ENCODE measurements around the gene C11orf21. TPM values are rescaled to one million over a fixed set of nuclear protein-coding genes. Genes with fewer than 3 reads are reported as not detected.

The C11orf21 gene
- total RNA-seq, 1 donor from 2014 or later = not detected

DNA sequence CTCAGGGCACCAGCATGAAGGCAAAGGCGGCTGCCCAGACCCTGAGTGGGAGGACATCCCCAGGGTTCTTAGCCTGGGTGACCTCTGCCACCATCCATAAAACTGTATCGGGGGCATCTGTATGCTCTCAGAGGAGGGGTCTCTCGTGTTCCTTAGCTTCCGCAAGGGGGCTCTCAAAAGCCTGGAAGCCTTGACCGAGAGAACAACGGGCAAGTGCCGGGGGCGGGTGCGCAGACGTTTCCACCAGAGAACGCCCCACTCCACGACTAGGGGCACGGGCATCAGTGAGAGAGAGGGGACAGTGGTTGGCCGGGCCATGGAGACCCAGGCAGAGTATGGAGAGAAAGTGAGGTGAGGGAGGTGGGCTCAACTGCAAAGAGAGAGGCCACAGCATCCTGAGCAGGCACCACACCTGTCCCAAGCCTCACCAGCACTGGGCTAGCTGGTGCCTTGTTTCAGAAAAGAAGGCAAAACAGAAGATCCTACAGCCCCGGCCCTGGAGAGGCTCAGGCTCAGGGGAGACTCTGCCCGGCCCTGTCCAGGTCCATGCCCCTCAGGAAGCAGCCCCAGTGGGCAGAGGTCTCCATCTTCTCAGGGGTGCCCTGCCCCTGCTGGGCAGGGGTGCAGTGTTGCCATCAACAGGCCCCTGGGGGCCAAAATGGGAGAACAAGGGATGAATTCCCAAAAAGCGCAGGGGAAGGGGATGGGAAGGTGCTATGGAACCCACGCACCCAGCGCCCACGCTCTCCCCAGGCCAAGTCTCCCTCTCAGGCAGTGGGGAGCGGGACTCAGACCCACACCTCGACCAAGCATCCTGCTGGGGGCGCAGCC lies 6.0 kb upstream of the C11orf21 start:
- no peak for DNase-seq

DNA sequence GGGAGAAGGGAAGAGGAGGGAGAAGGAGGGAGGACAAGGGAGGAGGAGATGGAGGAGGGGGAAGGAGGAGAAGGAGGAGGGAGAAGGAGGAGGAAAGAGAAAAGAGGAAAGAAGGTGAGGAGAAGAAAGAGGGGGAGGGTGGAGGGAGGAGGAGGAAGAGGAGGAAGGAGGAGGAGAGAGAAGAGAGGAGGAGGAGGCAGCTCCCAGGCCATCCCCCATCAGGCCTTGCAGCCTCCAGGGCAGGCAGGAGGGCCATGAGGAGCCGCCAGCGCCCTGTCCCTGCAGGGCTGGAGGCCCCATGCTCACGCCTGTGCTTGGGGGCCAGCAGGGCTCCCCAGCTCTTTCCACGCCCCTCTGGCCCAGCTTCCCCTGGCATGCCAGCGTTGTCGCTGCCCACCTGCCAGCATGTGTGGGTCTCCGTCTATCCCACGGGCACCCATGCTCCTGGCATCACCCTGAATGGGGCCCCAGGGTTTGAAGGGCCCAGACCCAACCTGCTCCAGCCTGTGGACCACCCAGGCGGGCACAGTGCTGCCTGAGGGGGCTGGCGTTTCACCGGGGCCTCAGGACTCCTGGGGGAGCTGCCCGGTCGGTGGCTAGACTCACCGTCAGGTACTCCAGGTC lies 5.3 kb upstream of the C11orf21 start:
- DNase-seq = no peak

DNA sequence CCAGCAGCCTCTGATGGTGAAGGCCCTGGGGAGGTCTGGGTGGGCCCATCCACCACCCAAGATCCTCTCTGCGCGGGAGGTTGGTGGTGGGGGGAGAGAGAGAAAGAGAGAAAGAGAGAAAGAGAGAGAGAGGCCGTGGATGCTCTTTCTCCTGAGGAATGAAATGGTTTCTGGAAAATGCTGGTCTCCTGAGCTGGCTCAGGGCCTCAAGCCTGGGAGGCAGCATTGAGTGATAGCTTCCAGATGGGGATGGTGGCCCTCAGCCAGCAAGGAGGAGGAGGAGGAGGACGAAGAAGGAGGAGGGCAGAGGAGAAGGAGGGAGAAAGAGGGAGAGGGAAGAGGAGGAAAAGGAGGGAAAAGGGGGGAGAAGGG lies 4.7 kb upstream of the C11orf21 start:
- DNase-seq = no peak

DNA sequence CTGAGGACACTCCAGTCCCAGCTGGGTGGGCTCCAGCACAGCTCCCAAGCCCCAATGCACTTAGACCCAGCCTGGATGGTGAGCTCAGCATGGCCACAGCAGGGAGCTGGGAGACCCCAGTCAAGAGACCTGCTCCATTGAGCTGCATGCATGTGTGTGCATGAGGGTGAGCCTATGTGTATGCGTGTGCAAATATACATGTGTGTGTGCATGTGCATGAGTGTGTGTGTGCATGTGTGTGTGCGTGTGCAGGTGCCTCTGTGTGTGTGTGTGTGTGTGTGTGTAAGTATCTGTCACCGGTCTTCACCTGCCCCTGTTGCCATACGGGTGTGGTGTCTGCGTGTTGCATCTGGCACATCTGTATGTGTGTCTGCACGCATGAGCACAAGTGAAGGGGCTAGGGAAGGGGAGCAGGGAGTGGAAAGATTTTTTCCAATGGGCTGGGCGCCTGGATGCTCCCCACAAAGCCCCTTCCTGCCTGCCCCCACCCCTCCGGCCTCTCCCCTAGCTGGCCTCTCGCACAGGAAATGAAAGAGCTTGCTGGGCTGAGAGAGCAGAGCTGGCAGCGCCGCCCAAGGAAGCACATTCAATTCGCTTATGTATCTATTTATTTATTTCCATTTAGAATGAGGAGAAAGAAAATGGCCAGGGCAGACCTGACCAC lies 4.2 kb upstream of the C11orf21 start:
- DNase-seq = peak; percentile 42

DNA sequence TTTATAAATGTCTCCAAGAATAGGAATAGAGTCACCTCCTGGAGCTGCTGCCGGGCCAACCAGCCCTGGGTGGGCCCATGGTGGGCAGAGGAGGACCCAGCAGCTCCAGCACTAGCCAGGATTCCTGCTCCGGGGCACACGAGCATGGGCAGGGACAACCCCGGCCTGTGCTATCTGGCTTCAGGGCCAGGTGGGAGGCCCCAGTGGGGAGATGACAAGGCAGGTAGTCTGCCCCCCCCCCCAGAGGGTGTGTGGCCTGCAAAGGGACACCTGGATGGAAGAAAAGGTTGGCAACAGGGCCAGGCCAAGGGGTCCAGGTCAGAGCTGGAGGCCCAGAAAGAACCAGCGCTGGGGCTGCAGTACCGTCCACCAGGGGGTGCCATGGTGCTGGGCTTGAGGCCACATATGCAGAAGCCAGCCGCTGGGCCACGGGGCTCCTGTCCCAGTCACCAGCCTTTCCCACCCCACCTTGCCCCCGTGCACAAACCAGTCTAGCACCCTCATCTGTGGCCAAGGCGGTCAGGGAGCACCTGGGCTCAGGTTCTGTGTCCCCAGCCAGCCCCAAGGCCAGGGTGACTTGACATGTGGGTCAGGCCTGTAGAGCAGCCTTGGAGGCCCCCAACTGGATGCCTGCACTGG lies 3.5 kb upstream of the C11orf21 start:
- DNase-seq = peak; percentile 82

DNA sequence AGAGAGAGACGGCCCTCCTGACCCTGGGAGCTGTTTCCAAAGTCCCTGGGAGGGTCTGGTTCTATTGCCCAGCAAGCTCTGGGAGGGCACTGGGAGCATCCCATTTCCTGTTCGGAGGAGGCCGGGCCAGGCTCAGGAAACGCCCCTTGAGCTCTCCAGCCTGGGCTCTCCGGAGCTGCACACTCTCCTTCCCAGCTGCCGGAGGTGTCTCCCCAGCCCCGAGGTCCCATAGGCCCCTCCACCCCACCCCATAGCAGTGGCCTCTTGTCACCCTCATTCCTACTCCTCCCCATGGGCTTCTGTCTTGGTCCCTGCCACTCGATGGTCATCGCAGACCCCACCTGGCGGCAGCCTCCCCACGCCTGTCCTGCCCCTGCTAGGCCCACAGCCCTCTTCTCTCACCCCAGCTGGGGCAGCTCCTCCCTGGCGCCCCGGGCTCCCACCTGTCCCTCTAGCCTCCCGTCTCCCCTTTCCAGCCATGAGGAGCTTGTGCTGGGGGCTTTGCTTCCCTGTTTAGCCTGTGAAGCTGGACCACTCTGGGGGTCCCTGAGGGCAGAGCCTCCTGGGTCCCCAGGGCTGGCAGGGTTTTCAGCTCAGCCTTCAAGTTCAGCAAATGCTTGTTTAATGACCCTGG lies 2.9 kb upstream of the C11orf21 start:
- no peak for DNase-seq

DNA sequence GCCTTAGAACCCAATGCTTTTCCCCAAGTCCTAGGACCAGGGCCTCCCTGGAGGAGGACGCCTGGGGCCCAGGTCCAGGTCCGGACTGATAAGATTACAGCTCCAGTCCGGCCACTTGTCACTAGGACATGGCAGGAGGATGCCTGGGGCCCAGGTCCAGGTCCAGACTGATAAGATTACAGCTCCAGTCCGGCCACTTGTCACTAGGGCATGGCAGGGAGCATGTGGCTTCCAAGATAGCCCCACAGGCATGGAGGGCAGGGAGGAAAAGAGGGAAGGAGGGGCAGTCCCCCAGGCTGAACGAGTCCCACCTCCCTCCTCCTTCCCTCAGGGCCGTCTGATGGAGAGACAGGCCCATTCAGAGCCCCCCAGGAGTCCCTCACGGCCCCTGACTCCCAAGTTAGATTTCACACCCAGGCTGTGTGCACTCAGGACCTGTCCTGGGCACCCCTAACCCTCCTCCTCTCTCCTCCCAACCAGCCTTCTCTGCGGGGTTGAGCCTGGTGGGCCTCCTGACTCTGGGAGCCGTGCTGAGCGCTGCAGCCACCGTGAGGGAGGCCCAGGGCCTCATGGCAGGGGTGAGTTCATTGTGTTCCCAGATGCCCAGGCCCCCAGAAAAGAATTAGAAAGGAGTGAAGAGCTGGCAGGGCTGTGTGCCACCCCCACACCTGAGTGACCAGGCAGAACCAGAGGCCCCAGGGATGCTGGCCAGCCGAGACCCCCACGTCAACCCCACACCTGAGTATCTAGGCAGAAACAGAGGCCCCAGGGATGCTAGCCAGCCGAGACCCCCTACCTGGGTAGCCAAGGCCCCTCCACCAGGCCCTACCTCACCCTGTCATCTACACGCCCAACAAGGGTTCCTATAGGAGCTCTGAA lies 2.1 kb upstream of the C11orf21 start:
- DNase-seq = no peak

DNA sequence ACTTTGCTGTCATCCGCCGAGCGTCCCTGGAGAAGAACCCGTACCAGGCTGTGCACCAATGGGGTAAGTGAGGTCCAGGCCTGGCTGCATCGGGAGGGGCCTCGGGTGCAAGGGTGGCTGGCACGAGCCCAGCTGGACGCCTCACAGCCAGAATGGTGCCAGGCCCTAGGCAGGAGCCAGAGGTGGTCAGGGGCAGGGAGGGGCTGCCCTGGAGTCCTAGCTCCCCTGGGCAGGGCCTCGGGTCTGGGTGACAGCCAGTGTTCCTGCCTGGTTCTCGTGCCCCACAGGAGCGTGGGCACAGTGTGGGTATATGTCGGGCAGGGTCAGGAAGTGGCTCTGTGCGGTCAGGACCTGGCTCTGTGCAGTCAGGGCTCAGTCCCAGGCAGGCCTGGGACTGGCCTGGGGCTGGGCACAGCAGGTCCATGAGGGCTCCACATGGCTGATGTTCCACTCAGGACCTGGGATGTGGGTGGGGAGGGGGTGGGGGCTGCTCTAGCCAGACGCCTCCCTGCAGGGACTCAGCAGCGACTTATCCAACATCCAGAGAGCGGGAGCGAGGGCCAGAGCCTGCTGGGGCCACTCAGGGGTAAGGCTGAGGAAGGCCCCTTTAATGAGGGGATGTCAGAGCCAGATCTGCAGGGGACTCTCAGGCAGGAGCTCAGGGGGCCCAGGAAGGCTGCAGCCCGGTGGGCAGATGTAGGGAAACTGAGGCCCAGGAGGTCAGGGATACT lies 1.3 kb upstream of the C11orf21 start:
- DNase-seq = no peak

DNA sequence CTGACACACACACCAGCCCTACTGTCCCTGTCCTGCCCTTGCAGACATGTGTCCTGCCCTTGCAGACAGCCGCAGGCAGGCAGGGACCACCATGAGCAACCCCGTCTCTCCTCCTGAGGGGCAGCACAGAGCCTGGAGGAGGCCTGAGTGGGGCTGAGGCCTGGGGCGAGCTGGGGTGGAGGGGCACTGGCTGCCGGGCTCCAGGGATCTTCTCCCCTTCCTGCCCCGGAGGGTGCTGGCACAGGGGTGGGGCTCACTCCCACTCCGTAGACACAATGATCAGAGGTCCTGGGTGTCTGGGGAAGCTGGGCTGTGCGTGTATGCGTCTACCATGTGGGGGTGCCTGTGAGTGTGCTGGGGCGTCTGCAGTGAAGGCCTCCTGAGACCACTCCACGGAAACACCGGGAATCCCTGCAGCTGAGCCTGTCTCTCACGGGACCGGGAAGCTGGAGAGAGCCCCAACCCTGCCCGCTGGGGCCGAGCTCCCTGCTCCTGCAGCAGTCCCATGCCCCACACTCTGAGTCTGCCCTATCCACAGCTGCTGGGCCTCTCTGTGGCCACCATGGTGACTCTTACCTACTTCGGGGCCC lies 683 bp upstream of the C11orf21 start:
- no peak for DNase-seq

DNA sequence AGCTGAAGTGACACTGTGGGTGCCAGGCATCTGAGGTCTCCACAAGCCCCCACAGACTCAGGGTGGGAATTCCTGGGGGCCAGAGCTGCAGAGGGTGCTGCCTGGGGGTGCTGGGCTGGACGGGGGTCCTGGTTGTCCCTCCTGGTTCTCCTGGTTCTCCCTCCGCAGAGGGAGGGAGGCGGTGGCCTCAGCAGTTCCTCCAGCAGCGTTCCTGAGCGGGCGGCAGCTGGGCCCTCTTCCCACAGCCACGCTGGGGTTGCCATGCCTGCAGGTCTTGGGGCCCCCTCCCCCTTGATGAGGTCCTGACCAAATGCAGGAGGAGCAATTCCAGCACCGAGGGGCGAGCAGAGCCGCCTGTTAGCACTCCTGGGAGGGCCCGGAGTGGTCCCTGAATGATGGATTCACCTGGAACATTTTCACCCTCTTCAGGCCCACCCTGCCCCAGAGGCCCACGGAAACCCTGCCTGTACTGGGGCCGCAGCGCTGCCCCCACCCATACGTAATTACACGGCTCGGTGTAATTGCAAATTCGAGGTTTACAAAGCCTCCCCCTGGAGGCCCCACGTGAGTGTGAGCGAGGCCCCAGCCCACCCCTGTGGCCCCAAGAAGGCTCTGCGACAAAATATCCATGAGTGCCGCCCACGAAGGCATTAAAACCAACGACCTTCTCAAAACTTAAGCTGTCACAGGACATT lies 635 bp downstream of the C11orf21 start:
- DNase-seq = no peak

DNA sequence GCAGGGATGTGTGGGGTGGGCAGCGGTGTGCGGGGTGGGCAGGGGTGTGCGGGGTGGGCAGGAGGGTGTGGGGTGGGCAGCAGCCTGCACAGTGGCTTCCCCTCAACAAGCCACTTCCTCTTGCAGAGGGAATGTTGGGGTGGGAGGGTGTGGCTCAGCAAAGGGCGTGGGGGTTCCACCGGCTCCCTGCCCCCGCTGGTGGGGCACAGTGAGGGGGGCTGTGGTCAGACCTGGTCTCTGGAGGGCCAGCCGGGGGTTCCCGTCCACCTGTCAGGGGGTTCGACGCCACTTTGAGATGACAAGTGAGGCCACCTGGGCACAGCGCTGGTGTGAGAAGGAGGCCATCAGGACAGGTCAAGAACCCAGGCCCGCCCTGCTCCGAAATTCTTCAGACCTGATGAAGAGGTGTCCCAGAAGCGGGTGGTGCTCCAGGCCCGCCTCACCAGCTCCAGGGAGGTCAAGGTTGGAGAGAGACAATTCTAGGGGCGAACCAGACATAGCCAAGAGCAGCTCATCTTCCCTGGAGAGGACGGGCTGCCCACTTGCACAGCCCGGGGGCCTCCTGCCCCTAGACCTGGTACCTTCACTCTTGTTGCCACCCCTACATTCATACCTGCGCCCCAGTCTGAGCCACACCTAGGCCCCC lies 1.3 kb downstream of the C11orf21 start:
- DNase-seq = no peak

DNA sequence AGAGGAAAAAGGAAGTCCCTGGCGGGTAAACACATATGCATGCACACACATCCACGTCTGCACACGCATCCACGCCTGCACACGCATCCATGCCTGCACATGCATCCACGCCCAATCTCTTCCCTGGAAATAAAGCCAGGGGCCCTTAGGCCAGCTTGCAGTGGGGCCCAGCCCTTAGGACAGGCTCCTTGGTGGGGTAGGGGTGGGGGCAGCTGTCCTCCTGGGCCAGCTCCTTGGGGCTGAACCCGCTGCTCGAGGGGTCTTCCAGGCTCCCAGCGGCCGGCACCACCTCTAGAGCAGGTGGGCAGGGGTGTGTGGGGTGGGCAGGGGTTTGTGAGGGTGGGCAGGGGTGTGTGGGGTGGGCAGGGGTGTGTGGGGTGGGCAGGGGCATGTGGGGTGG lies 1.9 kb downstream of the C11orf21 start:
- no peak for DNase-seq

DNA sequence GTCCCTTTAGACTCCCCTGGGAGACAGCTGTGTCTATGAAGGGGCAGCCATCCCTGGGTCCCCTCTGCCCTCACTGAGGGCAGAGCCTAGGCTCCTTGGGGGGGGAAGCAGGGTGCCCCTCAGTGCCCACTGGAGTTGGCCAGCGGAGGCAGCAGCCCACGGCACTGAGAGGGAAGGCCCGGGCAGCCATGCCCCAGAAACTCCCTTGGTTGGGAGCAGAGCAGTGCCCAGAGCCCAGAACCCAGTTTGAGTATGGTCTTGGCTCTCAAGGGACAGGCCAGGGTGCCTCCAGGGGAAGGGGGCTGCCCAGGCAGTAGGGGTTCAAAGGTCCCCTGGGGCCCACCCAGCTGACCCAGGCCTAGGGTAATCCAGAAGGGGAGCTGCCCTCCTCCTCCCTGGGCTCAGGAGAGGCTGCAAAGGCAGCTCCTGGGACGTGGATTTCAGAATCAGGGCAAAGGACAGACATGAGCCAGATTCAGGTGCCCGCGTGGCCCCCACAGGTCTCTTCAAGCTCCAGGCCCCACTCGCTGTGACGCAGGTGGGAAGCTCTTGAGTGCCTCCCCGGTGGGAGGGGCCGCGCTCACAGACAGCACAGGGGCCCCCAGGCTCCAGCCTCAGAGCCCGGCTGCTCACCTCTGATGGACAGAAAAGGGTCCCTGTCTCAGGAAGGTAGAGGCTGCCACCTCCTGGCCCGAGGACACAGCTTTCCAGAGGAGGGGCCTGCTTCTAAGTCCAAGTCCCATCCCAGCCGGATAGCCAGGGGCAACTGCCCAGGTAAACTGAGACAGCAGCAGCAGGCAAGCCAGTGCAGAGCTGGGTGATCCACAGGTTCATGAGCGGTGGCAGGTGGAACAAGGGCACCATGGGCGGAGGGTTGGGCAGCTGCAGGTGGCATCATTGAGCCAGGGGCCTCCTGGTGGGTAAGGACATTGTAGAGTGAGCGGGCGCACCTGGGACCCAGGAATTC lies 2.6 kb downstream of the C11orf21 start:
- peak; percentile 17 for DNase-seq

DNA sequence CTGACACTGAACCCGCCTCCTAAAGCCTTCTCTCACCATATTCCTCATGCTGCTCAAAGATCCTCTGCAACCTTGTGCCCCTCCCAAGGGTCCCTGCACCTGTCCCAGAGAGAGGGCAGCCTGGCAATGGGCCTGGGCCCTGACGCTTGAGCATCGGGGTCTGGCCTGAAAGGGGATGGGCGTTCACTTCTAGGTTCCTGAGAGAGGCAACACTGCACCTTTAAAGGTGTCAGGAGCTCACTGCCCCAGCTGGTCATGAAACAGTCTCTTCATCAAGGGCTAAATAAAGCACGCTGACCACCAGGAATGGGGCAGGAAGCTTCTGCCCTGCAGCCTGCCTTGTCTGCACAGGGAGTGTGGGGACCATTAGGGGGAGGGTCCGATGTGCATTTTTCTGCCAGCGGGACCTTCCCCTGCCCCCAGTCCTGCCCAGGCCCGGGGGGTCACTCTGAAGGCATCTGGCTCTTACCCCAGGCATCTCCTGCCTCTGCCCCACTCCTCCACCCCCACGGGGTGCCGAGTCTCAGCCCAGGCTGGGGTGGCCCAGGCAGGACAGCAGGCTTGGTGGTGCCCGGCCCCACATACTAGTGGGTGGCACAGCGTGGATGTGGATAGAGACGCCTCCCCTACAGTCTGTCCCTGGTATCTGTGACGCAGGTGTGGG lies 3.5 kb downstream of the C11orf21 start:
- no peak for DNase-seq

DNA sequence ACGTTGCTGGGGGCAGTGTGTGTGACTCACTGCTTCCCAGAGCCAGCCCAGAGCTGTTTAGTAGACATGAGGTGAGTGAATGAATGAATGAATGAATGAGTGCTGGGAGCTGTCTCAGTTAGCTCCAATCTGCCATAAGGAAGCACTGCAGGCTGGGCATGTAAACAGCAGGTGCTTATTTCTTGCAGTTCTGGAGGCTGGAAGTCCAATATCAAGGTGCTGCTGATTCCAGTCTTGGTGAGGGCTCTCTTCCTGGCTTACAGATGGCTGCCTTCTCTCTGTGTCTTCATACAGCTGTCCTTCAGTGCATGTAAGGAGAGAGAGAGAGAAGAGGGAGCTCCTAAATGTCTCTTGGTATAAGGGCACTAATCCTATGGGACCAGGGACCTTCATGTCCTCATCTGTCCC lies 4.1 kb downstream of the C11orf21 start:
- no peak for DNase-seq

DNA sequence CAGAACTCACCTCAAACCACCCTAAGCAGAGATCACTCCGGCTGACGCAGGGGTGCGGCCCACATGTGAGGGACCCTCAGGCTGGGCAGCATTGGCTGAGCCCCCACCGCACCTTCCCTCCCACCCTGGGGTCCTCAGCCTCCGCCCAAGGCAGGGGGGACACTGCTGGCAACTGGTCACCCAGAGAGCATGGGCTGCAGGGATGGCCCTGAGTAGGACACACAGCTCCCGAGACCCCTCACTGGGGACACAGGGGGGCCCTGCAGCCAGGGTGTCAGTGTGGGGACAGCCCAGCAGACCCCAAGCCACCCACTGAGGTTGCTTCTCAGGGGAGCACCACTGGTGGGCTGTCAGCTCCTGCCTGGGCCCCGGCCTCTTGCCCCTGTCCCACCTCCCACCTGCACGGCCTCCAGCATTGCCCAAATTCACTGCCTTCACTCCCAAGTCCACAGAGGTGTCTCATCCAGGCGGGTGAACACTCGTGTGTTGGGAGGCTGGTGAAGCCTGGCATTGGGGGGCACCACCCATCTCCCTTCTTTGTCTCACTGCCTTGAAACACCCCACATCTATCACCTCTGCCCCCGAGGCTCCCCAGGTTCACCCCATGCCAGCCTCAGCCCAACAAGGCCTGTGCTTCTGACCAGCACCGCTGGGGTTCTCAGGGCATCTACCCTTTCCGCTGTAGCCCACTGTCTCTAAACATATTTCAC lies 4.7 kb downstream of the C11orf21 start:
- DNase-seq = no peak
